ENCODE data around the gene CRTC1.

GRCh38 chr19:18710186-18710585, 26.7 kb downstream of the CRTC1 start:
- no peak for TF ChIP-seq SP1 (IDR thresholded peaks at IDR 0.05)
- no peak for TF ChIP-seq NFRKB (IDR thresholded peaks at IDR 0.05)
- no peak for TF ChIP-seq ELF4 (IDR thresholded peaks at IDR 0.05)
- TF ChIP-seq L3MBTL2 (conservative IDR thresholded peaks at IDR 0.05): no peak
- TF ChIP-seq, protein P1, sequence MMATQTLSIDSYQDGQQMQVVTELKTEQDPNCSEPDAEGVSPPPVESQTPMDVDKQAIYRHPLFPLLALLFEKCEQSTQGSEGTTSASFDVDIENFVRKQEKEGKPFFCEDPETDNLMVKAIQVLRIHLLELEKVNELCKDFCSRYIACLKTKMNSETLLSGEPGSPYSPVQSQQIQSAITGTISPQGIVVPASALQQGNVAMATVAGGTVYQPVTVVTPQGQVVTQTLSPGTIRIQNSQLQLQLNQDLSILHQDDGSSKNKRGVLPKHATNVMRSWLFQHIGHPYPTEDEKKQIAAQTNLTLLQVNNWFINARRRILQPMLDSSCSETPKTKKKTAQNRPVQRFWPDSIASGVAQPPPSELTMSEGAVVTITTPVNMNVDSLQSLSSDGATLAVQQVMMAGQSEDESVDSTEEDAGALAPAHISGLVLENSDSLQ (IDR thresholded peaks at IDR 0.05): no peak
- no peak for TF ChIP-seq BHLHE40 (IDR thresholded peaks at IDR 0.05; ENCODE audit: borderline replicate concordance)
- TF ChIP-seq FOXK2 (IDR thresholded peaks at IDR 0.05): no peak
- no peak for TF ChIP-seq TARDBP (IDR thresholded peaks at IDR 0.05)
- no peak for TF ChIP-seq FOXM1 (IDR thresholded peaks at IDR 0.05; ENCODE audit: borderline replicate concordance)
- no peak for TF ChIP-seq SUZ12 (IDR thresholded peaks at IDR 0.05)
- no peak for TF ChIP-seq HDGF (IDR thresholded peaks at IDR 0.05; ENCODE audit: borderline replicate concordance)
- TF ChIP-seq ZNF384 (IDR thresholded peaks at IDR 0.05): no peak
- no peak for TF ChIP-seq FOXA1 (IDR thresholded peaks at IDR 0.05)
